ENCODE measurements around the gene LTBP1. TPM values are rescaled to one million over a fixed set of nuclear protein-coding genes. Genes with fewer than 3 reads are reported as not detected.

LTBP1 gene
- total RNA-seq, 1 donor from 2014 or later, result 102 TPM

- Mint-ChIP-seq H3K4me3 (ENCODE audit: unreplicated experiment) (no peak overlapping the region), H3K9me3 (ENCODE audit: unreplicated experiment) (no peaks in the 10 kb centered on the region), H3K4me1 (ENCODE audit: unreplicated experiment) (peaks cover 2% of the 10 kb centered on the region), H3K36me3 (ENCODE audit: unreplicated experiment) (no peaks in the 10 kb centered on the region), H3K27ac (ENCODE audit: unreplicated experiment) (no peak overlapping the region), H3K27me3 (ENCODE audit: unreplicated experiment) (no peaks in the 10 kb centered on the region)
- DNase-seq (ENCODE audit: extremely low spot score, unreplicated experiment), result no peak
- TF ChIP-seq, protein P1, sequence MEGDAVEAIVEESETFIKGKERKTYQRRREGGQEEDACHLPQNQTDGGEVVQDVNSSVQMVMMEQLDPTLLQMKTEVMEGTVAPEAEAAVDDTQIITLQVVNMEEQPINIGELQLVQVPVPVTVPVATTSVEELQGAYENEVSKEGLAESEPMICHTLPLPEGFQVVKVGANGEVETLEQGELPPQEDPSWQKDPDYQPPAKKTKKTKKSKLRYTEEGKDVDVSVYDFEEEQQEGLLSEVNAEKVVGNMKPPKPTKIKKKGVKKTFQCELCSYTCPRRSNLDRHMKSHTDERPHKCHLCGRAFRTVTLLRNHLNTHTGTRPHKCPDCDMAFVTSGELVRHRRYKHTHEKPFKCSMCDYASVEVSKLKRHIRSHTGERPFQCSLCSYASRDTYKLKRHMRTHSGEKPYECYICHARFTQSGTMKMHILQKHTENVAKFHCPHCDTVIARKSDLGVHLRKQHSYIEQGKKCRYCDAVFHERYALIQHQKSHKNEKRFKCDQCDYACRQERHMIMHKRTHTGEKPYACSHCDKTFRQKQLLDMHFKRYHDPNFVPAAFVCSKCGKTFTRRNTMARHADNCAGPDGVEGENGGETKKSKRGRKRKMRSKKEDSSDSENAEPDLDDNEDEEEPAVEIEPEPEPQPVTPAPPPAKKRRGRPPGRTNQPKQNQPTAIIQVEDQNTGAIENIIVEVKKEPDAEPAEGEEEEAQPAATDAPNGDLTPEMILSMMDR (IDR thresholded peaks at IDR 0.05), result no peak
These were observed 55.1 kb downstream of the LTBP1 start for GRCh38 chr2:33001823-33002222.

- TF ChIP-seq, protein P1 (IDR thresholded peaks at IDR 0.05), result no peak
- Mint-ChIP-seq H3K36me3 (ENCODE audit: unreplicated experiment) (no peaks in the 10 kb centered on the region), H3K9me3 (ENCODE audit: unreplicated experiment) (no peaks in the 10 kb centered on the region), H3K4me1 (ENCODE audit: unreplicated experiment) (peaks cover 2% of the 10 kb centered on the region), H3K27me3 (ENCODE audit: unreplicated experiment) (no peaks in the 10 kb centered on the region), H3K4me3 (ENCODE audit: unreplicated experiment) (no peak overlapping the region), H3K27ac (ENCODE audit: unreplicated experiment) (no peak overlapping the region)
- DNase-seq (ENCODE audit: extremely low spot score, unreplicated experiment), result no peak
These were observed 56.1 kb downstream of the LTBP1 start for GRCh38 chr2:33002863-33003262.

DNA sequence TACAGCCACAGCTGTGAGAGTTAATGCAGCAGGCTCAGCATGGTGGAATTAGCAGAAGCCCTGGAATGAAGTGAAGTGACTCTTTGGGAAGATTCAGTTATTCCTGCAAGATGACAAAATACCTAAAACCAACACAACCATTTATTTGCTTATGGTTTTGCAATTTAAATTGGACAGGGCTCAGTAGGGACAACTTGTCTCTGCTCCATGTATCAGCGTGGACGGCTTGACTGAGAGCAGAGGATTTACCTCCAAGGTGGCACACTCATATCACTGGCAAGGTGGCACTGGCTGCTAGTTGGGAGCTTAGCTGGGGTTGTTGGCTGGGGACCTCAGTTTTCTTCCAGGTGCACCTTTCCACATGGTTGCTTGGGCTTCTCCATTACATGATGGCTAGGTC, 58.3 kb downstream of the LTBP1 start:
- Mint-ChIP-seq H3K36me3 (ENCODE audit: unreplicated experiment) (no peaks in the 10 kb centered on the region), H3K9me3 (ENCODE audit: unreplicated experiment) (no peaks in the 10 kb centered on the region), H3K4me1 (ENCODE audit: unreplicated experiment) (peaks cover 2% of the 10 kb centered on the region), H3K4me3 (ENCODE audit: unreplicated experiment) (no peak overlapping the region), H3K27me3 (ENCODE audit: unreplicated experiment) (no peaks in the 10 kb centered on the region), H3K27ac (ENCODE audit: unreplicated experiment) (no peak overlapping the region)
- no peak for DNase-seq (ENCODE audit: extremely low spot score, unreplicated experiment)
- TF ChIP-seq, protein P1 (IDR thresholded peaks at IDR 0.05), result no peak

DNA sequence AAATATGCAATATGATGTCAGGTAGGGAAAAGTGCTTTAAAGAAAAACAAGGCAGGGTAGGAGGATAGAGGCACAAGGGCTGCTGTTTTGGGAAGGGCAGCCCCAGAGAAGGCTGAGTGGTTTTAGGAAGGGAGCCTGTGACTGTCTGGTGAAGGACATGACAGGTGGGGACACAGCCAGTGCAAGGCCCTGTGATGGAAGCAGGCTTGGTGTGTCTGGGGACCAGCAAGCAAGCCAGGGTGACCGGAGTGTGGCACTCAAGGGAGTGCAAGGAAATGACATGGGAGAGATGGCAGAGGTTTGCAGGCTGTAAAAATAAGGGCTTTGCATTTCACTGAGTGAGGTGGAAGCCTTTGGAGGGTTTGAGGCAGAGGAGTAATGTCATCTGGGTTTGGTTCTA, 62.0 kb downstream of the LTBP1 start:
- Mint-ChIP-seq H3K4me1 (ENCODE audit: unreplicated experiment) (peaks cover 19% of the 10 kb centered on the region), H3K27me3 (ENCODE audit: unreplicated experiment) (no peaks in the 10 kb centered on the region), H3K4me3 (ENCODE audit: unreplicated experiment) (no peak overlapping the region), H3K27ac (ENCODE audit: unreplicated experiment) (no peak overlapping the region), H3K36me3 (ENCODE audit: unreplicated experiment) (no peaks in the 10 kb centered on the region), H3K9me3 (ENCODE audit: unreplicated experiment) (no peaks in the 10 kb centered on the region)
- TF ChIP-seq, protein P1 (IDR thresholded peaks at IDR 0.05), result no peak
- no peak for DNase-seq (ENCODE audit: extremely low spot score, unreplicated experiment)

DNA sequence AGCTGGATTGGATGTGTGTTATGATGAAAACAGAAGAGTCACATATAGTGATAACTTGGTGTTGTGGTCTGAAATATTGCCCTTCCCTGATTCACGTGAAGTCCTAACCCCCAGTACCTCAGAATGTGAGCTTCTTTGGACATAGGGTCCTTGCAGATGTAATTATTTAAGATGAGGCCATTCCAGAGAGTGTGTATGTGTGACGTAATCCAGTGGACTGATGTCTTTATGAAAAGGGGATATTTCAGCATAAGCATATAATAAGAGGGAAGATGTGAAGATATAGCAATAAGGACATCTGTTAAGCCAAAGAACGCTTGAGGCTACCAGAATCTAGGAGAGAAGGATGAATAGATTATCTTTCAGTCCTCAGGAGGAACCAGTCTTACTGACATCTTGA, 62.5 kb downstream of the LTBP1 start:
- H3K9me3 Mint-ChIP-seq (ENCODE audit: unreplicated experiment), result no peaks in the 10 kb centered on the region

More for the DNA sequence above, 62.5 kb downstream of the LTBP1 start:
- no peak for DNase-seq (ENCODE audit: extremely low spot score, unreplicated experiment)
- Mint-ChIP-seq H3K4me3 (ENCODE audit: unreplicated experiment) (no peak overlapping the region), H3K4me1 (ENCODE audit: unreplicated experiment) (peaks cover 24% of the 10 kb centered on the region), H3K27me3 (ENCODE audit: unreplicated experiment) (no peaks in the 10 kb centered on the region), H3K36me3 (ENCODE audit: unreplicated experiment) (no peaks in the 10 kb centered on the region), H3K27ac (ENCODE audit: unreplicated experiment) (no peak overlapping the region)
- TF ChIP-seq, protein P1 (IDR thresholded peaks at IDR 0.05), result no peak

Measured in osteocyte (in vitro differentiated cells).